ENCODE data around the gene MAGI2. TPM values are rescaled to one million over a fixed set of nuclear protein-coding genes. Genes with fewer than 3 reads are reported as not detected.
"Not testable (repeated sequence)": the region's sequence is repeated elsewhere in the genome, so short reads cannot be mapped to it uniquely, and the experiment has no call there.

MAGI2 gene
- total and polyA plus RNA-seq, 9 donors: 7.1 to 20.4 (median 18.7) TPM

DNA sequence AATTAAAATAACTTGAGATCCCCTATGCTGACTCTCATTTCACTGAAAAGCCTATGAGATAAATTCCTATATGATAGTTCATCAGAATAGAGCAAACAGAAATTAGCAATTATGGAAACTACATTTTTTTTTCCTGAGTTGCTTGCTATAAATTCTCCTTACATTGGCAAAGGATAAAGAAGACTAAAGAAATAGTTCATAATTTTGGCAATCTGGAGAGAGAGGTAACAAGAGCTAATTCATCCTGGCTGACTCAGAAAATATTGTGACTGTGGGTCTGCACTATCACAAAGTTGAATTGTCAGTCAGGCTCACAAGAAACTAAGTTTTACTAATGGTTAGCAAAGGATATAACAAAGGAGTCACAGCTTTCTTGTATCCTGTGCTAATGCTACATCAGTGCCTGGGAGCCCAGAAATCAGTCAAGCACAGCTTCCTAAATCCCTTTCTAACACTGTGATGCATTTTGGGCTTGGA is 483.0 kb downstream of the MAGI2 start:
- Histone ChIP-seq H3K36me3 (no peaks in the 10 kb centered on the region), H3K27me3 (no peaks in the 10 kb centered on the region), H3K27ac (no peak overlapping the region), H3K4me3 (no peak overlapping the region), H3K4me1 (ENCODE audit: insufficient read depth) (no peaks in the 10 kb centered on the region), H3K9me3 (no peaks in the 10 kb centered on the region)
- no peak for DNase-seq
- no peak for TF ChIP-seq POLR2A (IDR thresholded peaks at IDR 0.05)
- no peak for TF ChIP-seq EP300 (IDR thresholded peaks at IDR 0.05)
- TF ChIP-seq, protein P1, sequence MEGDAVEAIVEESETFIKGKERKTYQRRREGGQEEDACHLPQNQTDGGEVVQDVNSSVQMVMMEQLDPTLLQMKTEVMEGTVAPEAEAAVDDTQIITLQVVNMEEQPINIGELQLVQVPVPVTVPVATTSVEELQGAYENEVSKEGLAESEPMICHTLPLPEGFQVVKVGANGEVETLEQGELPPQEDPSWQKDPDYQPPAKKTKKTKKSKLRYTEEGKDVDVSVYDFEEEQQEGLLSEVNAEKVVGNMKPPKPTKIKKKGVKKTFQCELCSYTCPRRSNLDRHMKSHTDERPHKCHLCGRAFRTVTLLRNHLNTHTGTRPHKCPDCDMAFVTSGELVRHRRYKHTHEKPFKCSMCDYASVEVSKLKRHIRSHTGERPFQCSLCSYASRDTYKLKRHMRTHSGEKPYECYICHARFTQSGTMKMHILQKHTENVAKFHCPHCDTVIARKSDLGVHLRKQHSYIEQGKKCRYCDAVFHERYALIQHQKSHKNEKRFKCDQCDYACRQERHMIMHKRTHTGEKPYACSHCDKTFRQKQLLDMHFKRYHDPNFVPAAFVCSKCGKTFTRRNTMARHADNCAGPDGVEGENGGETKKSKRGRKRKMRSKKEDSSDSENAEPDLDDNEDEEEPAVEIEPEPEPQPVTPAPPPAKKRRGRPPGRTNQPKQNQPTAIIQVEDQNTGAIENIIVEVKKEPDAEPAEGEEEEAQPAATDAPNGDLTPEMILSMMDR (IDR thresholded peaks at IDR 0.05): no peak
- intact Hi-C loops (cut with DNase I): no loop called here

DNA sequence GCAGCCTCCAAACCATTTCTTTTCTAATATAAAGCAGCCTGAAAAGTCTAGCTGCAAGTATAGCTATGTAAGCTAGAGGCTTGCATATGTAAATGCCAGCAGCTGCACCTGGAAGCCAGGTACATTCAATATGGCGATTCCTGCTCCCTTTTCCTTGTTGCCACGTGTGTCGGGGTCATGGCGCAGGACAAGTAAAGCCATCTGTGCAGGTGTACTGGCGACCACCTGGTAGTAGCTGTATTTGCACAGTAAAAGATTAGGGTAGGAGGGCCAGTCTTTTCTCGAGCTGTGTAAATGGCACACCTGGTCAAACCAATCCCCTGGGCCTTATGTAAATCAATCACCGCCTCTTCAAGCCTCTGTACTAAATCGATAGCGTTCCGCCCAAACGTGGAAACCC is 484.5 kb downstream of the MAGI2 start:
- intact Hi-C loops (cut with DNase I): no loop called here
- no peak for TF ChIP-seq EP300 (IDR thresholded peaks at IDR 0.05)
- TF ChIP-seq POLR2A (IDR thresholded peaks at IDR 0.05): no peak
- TF ChIP-seq, protein P1 (IDR thresholded peaks at IDR 0.05): no peak
- Histone ChIP-seq H3K36me3 (no peaks in the 10 kb centered on the region), H3K9me3 (no peaks in the 10 kb centered on the region), H3K27ac (no peak overlapping the region), H3K27me3 (no peaks in the 10 kb centered on the region), H3K4me1 (ENCODE audit: insufficient read depth) (no peaks in the 10 kb centered on the region), H3K4me3 (no peak overlapping the region)
- no peak for DNase-seq
- WGBS, 3 donors: 92 to 95% (median 94%) methylated on average over 11 of the region's 11 CpGs

DNA sequence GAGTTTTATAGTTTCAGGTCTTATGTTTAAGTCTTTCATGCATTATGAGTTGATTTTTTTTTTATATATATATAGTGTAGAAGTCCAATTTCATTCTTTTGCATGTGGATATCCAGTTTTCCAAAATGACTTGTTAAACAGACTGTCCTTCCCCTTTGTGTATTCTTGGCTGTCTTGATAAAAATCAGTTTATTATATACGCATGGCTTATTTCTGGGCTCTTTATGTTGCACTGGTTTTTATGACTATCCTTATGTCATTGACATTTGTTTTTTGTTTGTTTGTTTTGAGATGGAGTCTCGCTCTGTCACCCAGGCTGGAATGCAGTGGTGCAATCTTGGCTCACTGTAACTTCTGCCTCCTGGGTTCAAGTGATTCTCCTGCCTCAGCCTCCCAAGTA is 485.9 kb downstream of the MAGI2 start:
- H3K36me3 ChIP-seq; H3K27ac ChIP-seq; H3K9me3 ChIP-seq; H3K27me3 ChIP-seq; H3K4me1 ChIP-seq (ENCODE audit: insufficient read depth); intact Hi-C loops (cut with DNase I); DNase-seq; H3K4me3 ChIP-seq: not testable (repeated sequence)
- WGBS, 3 donors: 95 to 97% (median 95%) methylated on average over 2 of the region's 2 CpGs

DNA sequence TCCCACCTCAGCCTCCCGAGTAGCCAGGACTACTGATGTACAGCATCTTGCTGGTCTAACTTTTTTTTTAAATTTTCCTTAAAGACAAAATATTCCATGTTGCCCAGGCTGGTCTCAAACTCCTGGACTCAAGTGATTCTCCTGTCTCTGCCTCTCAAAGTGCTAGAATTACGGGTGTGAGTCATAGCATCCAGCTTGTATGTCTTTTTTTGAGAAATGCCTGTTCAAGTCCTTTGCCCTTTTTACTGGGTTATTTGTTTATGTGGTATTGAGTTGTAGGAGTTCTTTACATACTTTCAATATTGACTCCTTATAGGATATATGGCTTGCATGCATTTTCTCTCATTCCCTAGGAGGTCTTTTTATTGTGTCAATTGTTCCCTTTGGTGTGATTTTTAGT is 486.4 kb downstream of the MAGI2 start:
- H3K4me3 ChIP-seq: no peak overlapping the region
- WGBS, 3 donors: 90 to 92% (median 92%) methylated on average over 2 of the region's 2 CpGs
- H3K27me3 ChIP-seq: no peaks in the 10 kb centered on the region
- no peaks in the 10 kb centered on the region for H3K4me1 ChIP-seq (ENCODE audit: insufficient read depth)
- intact Hi-C loops (cut with DNase I): no loop called here
- no peak overlapping the region for H3K27ac ChIP-seq
- no peak for TF ChIP-seq EP300 (IDR thresholded peaks at IDR 0.05)
- TF ChIP-seq, protein P1 (IDR thresholded peaks at IDR 0.05): no peak
- TF ChIP-seq POLR2A (IDR thresholded peaks at IDR 0.05): no peak
- no peak for DNase-seq
- H3K36me3 ChIP-seq: no peaks in the 10 kb centered on the region
- no peaks in the 10 kb centered on the region for H3K9me3 ChIP-seq

DNA sequence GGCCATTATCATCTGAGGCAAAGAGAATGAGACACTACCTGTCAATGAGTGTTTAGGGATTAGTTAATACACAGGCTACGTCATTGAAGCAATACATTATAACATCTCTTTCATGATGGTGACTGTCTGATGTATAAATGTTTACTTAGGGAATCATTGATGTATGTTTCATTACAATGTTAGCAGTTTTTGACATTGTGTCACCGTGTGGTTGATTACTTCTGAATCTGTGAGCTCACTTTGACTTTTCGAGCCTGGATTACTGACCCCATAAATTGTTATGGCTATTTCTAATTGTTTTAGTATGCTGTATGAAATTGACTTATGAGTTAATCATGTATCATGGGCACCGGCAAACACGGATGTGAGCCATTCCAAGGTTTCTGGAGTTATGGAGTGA is 494.0 kb downstream of the MAGI2 start:
- WGBS, 3 donors: 93 to 96% (median 94%) methylated on average over 5 of the region's 5 CpGs
- Histone ChIP-seq H3K27me3 (no peaks in the 10 kb centered on the region), H3K36me3 (no peaks in the 10 kb centered on the region), H3K9me3 (no peaks in the 10 kb centered on the region), H3K4me3 (no peak overlapping the region), H3K27ac (no peak overlapping the region), H3K4me1 (ENCODE audit: insufficient read depth) (no peaks in the 10 kb centered on the region)
- TF ChIP-seq EP300 (IDR thresholded peaks at IDR 0.05) (no peak), POLR2A (IDR thresholded peaks at IDR 0.05) (no peak)
- TF ChIP-seq, protein P1 (IDR thresholded peaks at IDR 0.05): no peak
- no peak for DNase-seq
- intact Hi-C loops (cut with DNase I): no loop called here

All from ovary (tissue), 9 donors.